Body of pancreas (tissue), 4 donors: ENCODE results near the gene ATP9B. TPM values are rescaled to one million over a fixed set of nuclear protein-coding genes. Genes with fewer than 3 reads are reported as not detected.

Source experiments
- ATAC-seq: fragments of 150-250 bp; one replicate; pipeline ENCODE4 v1.9.1; 2016
- DNase-seq, 4 donors: peaks; one replicate each; pipeline ENCODE4 v3.0.0-alpha.2; 2019
- H3K27ac ChIP-seq, 4 donors: fragments of 200-600 bp; sonication (generic); 1 replicate in 3 of 4; 2 replicates in 1 of 4; pipeline versions ENCODE4 v1.5.1 to v1.6.1; 2016 to 2019; ENCODE audit warnings: mild to moderate bottlenecking in 1 of 4, mixed read lengths in 1 of 4, moderate library complexity in 1 of 4
- H3K27me3 ChIP-seq, 2 donors: fragments of 200-600 bp; sonication (generic); one replicate each; pipeline ENCODE4 v1.6.0; 2016; ENCODE audit warnings: mild to moderate bottlenecking in 1 of 2
- H3K36me3 ChIP-seq, 2 donors: fragments of 200-600 bp; sonication (generic); replicated peaks in 1 of 2; 2 replicates each; pipeline ENCODE4 v1.5.1; 2016; ENCODE audit warnings: low read depth in 2 of 2; ENCODE audit not compliant: insufficient read depth in 1 of 2
- H3K4me1 ChIP-seq: fragments of 200-600 bp; sonication (generic); one replicate; pipeline ENCODE4 v1.6.0; 2016
- H3K4me3 ChIP-seq, 2 donors: fragments of 200-600 bp; sonication (generic); 1 replicate in 1 of 2; 2 replicates in 1 of 2; pipeline ENCODE4 v1.5.1; 2016 to 2019
- H3K9me3 ChIP-seq, 3 donors: fragments of 200-600 bp; sonication (generic); 1 replicate in 2 of 3; 2 replicates in 1 of 3; pipeline ENCODE4 v1.5.1; 2016
- CTCF ChIP-seq, 7 experiments: fragments of 450-650 bp in 4 of 7; fragments of 200-600 bp in 3 of 7; sonication (generic) in 3 of 7; IDR thresholded peaks; one replicate each; pipeline ENCODE4 v1.5.1; 2016 to 2019; ENCODE audit warnings: antibody characterized with exemption in 7 of 7
- POLR2A ChIP-seq, 3 donors: fragments of 450-650 bp; IDR thresholded peaks; one replicate each; pipeline ENCODE4 v1.6.1; 2016; ENCODE audit warnings: antibody characterized with exemption in 3 of 3, mild to moderate bottlenecking in 2 of 3
- WGBS, 2 donors: methylation state at CpG; one replicate each; pipeline ENCODE4 v1.1.5; 2017; 5-methylcytosine and 5-hydroxymethylcytosine counted together
- intact Hi-C: fragments of 100-400 bp; cut with DNase I; formaldehyde crosslinking; loops from one replicate; pipeline ENCODE4 v1.15.1; 2023
- total RNA-seq, 2 donors: library from RNA; depleted of rRNA; stranded (reverse); fragments of >200 nt; gene quantifications; one replicate each; pipeline ENCODE4 v1.1.0, GENCODE V29; 2016

The ATP9B gene
- total RNA-seq, 2 donors from 2014 or later, result 19.7 to 21.1 TPM

GRCh38 chr18:79368681-79369080 lies 299.5 kb downstream of the ATP9B start:
- H3K36me3 ChIP-seq, result peaks cover 0 to 2% of the 10 kb centered on the region in 2 donors
- intact Hi-C loops, result no loop called here
- no peaks in the 10 kb centered on the region for H3K27me3 ChIP-seq
- no peaks in the 10 kb centered on the region for H3K9me3 ChIP-seq
- no peak overlapping the region for H3K27ac ChIP-seq
- ATAC-seq, result no peak
- DNase-seq, result no peak
- no peak for TF ChIP-seq CTCF (IDR thresholded peaks at IDR 0.05)
- no peak for TF ChIP-seq POLR2A (IDR thresholded peaks at IDR 0.05)
- H3K4me3 ChIP-seq, result no peak overlapping the region
- 66 to 91% methylated on average over 15 of the region's 15 CpGs for WGBS, 2 donors
- no peaks in the 10 kb centered on the region for H3K4me1 ChIP-seq

- peaks cover 0 to 2% of the 10 kb centered on the region in 2 donors for H3K36me3 ChIP-seq
- H3K27me3 ChIP-seq, result no peaks in the 10 kb centered on the region
- DNase-seq, result no peak
- no peak for ATAC-seq
- H3K4me1 ChIP-seq, result no peaks in the 10 kb centered on the region
- H3K27ac ChIP-seq, result no peak overlapping the region
- 79 to 91% methylated on average over 14 of the region's 14 CpGs for WGBS, 2 donors
- H3K9me3 ChIP-seq, result no peaks in the 10 kb centered on the region
- intact Hi-C loops, result no loop called here
- H3K4me3 ChIP-seq, result no peak overlapping the region
- TF ChIP-seq CTCF (IDR thresholded peaks at IDR 0.05), result no peak
- TF ChIP-seq POLR2A (IDR thresholded peaks at IDR 0.05), result no peak
Measured at GRCh38 chr18:79371561-79372121, 302.4 kb downstream of the ATP9B start.

GRCh38 chr18:79372461-79372860 lies 303.3 kb downstream of the ATP9B start:
- DNase-seq (no peak), ATAC-seq (no peak)
- Histone ChIP-seq H3K4me1 (no peaks in the 10 kb centered on the region), H3K9me3 (no peaks in the 10 kb centered on the region), H3K4me3 (no peak overlapping the region), H3K27ac (no peak overlapping the region), H3K36me3 (peaks cover 0 to 5% of the 10 kb centered on the region in 2 donors), H3K27me3 (no peaks in the 10 kb centered on the region)
- intact Hi-C loops, result no loop called here
- 84 to 91% methylated on average over 10 of the region's 10 CpGs for WGBS, 2 donors
- TF ChIP-seq CTCF (IDR thresholded peaks at IDR 0.05) (no peak), POLR2A (IDR thresholded peaks at IDR 0.05) (no peak)

- Histone ChIP-seq H3K4me1 (no peaks in the 10 kb centered on the region), H3K27me3 (no peaks in the 10 kb centered on the region), H3K9me3 (no peaks in the 10 kb centered on the region), H3K27ac (no peak overlapping the region), H3K4me3 (no peak overlapping the region), H3K36me3 (peaks cover 0 to 7% of the 10 kb centered on the region in 2 donors)
- no peak for ATAC-seq
- WGBS, 2 donors, result 71 to 84% methylated on average over 2 of the region's 2 CpGs
- DNase-seq, result no peak
- intact Hi-C loops, result no loop called here
- TF ChIP-seq POLR2A (IDR thresholded peaks at IDR 0.05) (no peak), CTCF (IDR thresholded peaks at IDR 0.05) (no peak)
Measured at GRCh38 chr18:79372991-79373390, 303.8 kb downstream of the ATP9B start.

GRCh38 chr18:79373736-79374135 lies 304.5 kb downstream of the ATP9B start:
- no peak for ATAC-seq
- no peaks in the 10 kb centered on the region for H3K27me3 ChIP-seq
- no peaks in the 10 kb centered on the region for H3K4me1 ChIP-seq
- H3K36me3 ChIP-seq, result peaks cover 0 to 7% of the 10 kb centered on the region in 2 donors
- no peaks in the 10 kb centered on the region for H3K9me3 ChIP-seq
- H3K4me3 ChIP-seq, result no peak overlapping the region
- TF ChIP-seq POLR2A (IDR thresholded peaks at IDR 0.05) (no peak), CTCF (IDR thresholded peaks at IDR 0.05) (no peak)
- DNase-seq, result no peak
- H3K27ac ChIP-seq, result no peak overlapping the region
- WGBS, 2 donors, result 92 to 96% methylated on average over 16 to 17 of the region's 17 CpGs
- intact Hi-C loops, result no loop called here
